ENCODE measurements around the gene DIS3L2. TPM values are rescaled to one million over a fixed set of nuclear protein-coding genes. Genes with fewer than 3 reads are reported as not detected.

DIS3L2 gene
- total RNA-seq, 4 donors from 2014 or later, result 13.3 to 31.0 (median 23.6) TPM

- no peaks in the 10 kb centered on the region for H3K27me3 ChIP-seq
- H3K27ac ChIP-seq, result no peak overlapping the region
- H3K4me1 ChIP-seq, result peaks cover 0 to 23% (median 5%) of the 10 kb centered on the region in 3 donors
- peaks cover 0 to 26% of the 10 kb centered on the region in 2 donors for H3K36me3 ChIP-seq
- H3K4me3 ChIP-seq, result no peak overlapping the region
- peaks cover 0 to 18% (median 0%) of the 10 kb centered on the region in 3 donors for H3K9me3 ChIP-seq
- TF ChIP-seq, protein P1, sequence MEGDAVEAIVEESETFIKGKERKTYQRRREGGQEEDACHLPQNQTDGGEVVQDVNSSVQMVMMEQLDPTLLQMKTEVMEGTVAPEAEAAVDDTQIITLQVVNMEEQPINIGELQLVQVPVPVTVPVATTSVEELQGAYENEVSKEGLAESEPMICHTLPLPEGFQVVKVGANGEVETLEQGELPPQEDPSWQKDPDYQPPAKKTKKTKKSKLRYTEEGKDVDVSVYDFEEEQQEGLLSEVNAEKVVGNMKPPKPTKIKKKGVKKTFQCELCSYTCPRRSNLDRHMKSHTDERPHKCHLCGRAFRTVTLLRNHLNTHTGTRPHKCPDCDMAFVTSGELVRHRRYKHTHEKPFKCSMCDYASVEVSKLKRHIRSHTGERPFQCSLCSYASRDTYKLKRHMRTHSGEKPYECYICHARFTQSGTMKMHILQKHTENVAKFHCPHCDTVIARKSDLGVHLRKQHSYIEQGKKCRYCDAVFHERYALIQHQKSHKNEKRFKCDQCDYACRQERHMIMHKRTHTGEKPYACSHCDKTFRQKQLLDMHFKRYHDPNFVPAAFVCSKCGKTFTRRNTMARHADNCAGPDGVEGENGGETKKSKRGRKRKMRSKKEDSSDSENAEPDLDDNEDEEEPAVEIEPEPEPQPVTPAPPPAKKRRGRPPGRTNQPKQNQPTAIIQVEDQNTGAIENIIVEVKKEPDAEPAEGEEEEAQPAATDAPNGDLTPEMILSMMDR (IDR thresholded peaks at IDR 0.05), result no peak
- TF ChIP-seq POLR2A (IDR thresholded peaks at IDR 0.05), result no peak
- no peak for TF ChIP-seq POLR2AphosphoS5 (IDR thresholded peaks at IDR 0.05)
- no peak for TF ChIP-seq EP300 (IDR thresholded peaks at IDR 0.05)
- no peak for ATAC-seq
- WGBS, 2 donors (ENCODE audit: low coverage in 1 of 2), result 25 to 42% methylated on average over 7 of the region's 7 CpGs
Observed at GRCh38 chr2:232038881-232039485, 77.5 kb downstream of the DIS3L2 start.

DNA sequence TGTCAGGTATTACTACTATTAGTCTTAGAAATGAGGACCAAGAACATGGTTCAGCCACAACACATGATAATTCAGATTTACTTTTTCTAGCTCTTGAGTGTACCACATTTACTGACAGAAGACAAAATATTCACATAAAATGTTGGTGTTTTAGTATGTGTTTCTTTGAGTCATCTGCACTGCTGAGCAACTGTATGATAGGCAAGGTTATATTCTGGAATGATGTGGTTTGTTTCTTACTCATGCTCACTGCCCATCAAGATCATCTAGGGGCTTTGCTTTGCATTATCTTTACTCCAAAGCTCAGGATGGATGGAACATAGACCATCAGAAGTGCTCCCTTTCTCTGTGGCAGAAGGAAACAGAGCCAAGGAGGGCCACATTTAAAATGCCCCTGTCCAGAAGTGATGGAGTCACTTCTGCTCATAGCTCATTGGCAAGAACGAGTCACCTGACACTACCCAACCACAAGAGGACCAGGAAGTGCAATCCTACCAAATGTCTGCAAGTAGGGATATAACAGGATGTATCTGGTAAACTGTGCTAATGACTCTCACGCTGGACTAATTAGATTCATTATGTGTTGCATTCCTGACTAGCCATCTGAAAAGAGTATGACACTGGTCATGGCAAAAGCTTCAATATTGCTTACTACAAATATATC lies 81.5 kb downstream of the DIS3L2 start:
- ATAC-seq, result no peak
- H3K4me1 ChIP-seq, result peaks cover 0 to 23% (median 5%) of the 10 kb centered on the region in 3 donors
- 92 to 100% methylated on average over 1 to 2 of the region's 2 CpGs for WGBS, 2 donors (ENCODE audit: low coverage in 1 of 2)
- no peak for TF ChIP-seq POLR2A (IDR thresholded peaks at IDR 0.05)
- no peak for TF ChIP-seq POLR2AphosphoS5 (IDR thresholded peaks at IDR 0.05)
- no peak for TF ChIP-seq EP300 (IDR thresholded peaks at IDR 0.05)
- TF ChIP-seq, protein P1 (IDR thresholded peaks at IDR 0.05), result no peak
- H3K27ac ChIP-seq, result no peak overlapping the region
- H3K9me3 ChIP-seq, result no peaks in the 10 kb centered on the region
- H3K4me3 ChIP-seq, result no peak overlapping the region
- H3K27me3 ChIP-seq, result no peaks in the 10 kb centered on the region
- H3K36me3 ChIP-seq, result no peaks in the 10 kb centered on the region

DNA sequence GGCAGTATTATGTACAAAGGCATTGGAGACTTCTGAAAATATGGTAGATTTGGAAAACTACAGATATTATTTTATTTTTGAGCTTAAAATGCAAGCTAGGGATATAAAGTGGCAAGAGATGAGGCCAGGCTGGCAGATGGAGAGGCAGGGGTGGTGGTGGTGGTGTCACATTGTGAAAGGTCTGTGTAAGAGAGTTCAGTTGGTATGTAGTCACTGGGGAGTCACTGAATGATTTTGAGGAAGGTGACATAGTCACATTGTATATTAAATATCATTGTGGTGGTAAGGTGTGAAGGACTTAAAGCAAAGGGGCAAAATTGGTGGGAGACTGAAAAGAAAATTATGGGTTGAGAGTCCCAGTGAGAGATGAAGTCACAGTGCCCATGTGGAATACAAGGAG lies 82.5 kb downstream of the DIS3L2 start:
- no peak for ATAC-seq
- Histone ChIP-seq H3K36me3 (no peaks in the 10 kb centered on the region), H3K9me3 (no peaks in the 10 kb centered on the region), H3K27me3 (no peaks in the 10 kb centered on the region), H3K4me3 (no peak overlapping the region), H3K27ac (no peak overlapping the region), H3K4me1 (peaks cover 0 to 16% (median 3%) of the 10 kb centered on the region in 3 donors)
- TF ChIP-seq POLR2A (IDR thresholded peaks at IDR 0.05), result no peak
- TF ChIP-seq, protein P1 (IDR thresholded peaks at IDR 0.05), result no peak
- TF ChIP-seq EP300 (IDR thresholded peaks at IDR 0.05), result no peak
- no peak for TF ChIP-seq POLR2AphosphoS5 (IDR thresholded peaks at IDR 0.05)

GRCh38 chr2:232049350-232049749 lies 87.8 kb downstream of the DIS3L2 start:
- no peaks in the 10 kb centered on the region for H3K9me3 ChIP-seq
- ATAC-seq, result no peak
- H3K27ac ChIP-seq, result no peak overlapping the region
- no peak for TF ChIP-seq POLR2AphosphoS5 (IDR thresholded peaks at IDR 0.05)
- TF ChIP-seq EP300 (IDR thresholded peaks at IDR 0.05), result no peak
- TF ChIP-seq POLR2A (IDR thresholded peaks at IDR 0.05), result no peak
- no peak overlapping the region for H3K4me3 ChIP-seq
- H3K36me3 ChIP-seq, result no peaks in the 10 kb centered on the region
- no peaks in the 10 kb centered on the region for H3K4me1 ChIP-seq
- H3K27me3 ChIP-seq, result no peaks in the 10 kb centered on the region
- 94 to 95% methylated on average over 4 of the region's 4 CpGs for WGBS, 2 donors (ENCODE audit: low coverage in 1 of 2)

GRCh38 chr2:232052591-232052990 lies 91.1 kb downstream of the DIS3L2 start:
- Histone ChIP-seq H3K36me3 (no peaks in the 10 kb centered on the region), H3K4me3 (no peak overlapping the region), H3K9me3 (no peaks in the 10 kb centered on the region), H3K27ac (no peak overlapping the region), H3K4me1 (no peaks in the 10 kb centered on the region), H3K27me3 (no peaks in the 10 kb centered on the region)
- 80 to 88% methylated on average over 2 of the region's 2 CpGs for WGBS, 2 donors (ENCODE audit: low coverage in 1 of 2)
- no peak for ATAC-seq
- no peak for TF ChIP-seq EP300 (IDR thresholded peaks at IDR 0.05)
- no peak for TF ChIP-seq POLR2AphosphoS5 (IDR thresholded peaks at IDR 0.05)
- TF ChIP-seq POLR2A (IDR thresholded peaks at IDR 0.05), result no peak
- TF ChIP-seq, protein P1 (IDR thresholded peaks at IDR 0.05), result no peak
